Measurements from ENCODE around the gene STK17B. TPM values are rescaled to one million over a fixed set of nuclear protein-coding genes. Genes with fewer than 3 reads are reported as not detected.

STK17B gene
- total and polyA plus RNA-seq, 9 of the 15 experiments (the other 6 are each of a cell fraction or from before 2014, with no cell fraction given) = 2.3 to 17.7 (median 8.5) TPM

DNA sequence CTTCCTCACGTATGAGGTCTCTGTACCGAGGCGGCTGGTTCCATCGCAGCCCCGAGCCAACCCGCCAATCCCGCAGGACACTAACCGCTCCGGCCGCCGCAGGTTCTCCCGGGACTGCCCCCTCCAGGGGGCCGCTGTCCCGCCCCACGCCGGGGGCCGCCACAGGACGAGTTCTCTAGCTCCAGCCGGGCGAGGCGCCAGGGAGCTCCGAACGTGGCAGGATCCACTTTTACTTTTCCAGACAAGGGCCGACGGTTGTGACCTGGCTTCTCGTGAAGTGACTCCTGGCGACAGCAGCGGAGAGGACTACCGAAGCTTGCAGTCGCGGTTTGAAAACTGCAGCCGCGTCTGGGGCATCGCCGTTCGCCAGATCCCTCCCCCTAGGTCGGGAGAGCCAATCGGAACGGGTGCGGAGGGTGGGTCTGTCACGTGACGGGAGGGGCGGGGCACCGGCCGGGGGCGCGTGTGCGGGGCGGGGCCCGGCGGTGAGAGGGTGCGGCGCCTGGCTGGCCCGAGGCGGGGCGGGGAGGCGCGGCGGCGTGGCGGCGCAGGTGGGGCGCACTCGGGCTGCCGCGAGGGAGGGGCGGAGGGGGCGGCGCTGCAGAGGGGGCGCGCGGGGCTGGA, at the start of gene STK17B (continued):
- TF ChIP-seq, protein P1, sequence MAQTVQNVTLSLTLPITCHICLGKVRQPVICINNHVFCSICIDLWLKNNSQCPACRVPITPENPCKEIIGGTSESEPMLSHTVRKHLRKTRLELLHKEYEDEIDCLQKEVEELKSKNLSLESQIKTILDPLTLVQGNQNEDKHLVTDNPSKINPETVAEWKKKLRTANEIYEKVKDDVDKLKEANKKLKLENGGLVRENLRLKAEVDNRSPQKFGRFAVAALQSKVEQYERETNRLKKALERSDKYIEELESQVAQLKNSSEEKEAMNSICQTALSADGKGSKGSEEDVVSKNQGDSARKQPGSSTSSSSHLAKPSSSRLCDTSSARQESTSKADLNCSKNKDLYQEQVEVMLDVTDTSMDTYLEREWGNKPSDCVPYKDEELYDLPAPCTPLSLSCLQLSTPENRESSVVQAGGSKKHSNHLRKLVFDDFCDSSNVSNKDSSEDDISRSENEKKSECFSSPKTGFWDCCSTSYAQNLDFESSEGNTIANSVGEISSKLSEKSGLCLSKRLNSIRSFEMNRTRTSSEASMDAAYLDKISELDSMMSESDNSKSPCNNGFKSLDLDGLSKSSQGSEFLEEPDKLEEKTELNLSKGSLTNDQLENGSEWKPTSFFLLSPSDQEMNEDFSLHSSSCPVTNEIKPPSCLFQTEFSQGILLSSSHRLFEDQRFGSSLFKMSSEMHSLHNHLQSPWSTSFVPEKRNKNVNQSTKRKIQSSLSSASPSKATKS (CRISPR knock-in tag; IDR thresholded peaks at IDR 0.05) = no peak
- TF ChIP-seq, protein P2, sequence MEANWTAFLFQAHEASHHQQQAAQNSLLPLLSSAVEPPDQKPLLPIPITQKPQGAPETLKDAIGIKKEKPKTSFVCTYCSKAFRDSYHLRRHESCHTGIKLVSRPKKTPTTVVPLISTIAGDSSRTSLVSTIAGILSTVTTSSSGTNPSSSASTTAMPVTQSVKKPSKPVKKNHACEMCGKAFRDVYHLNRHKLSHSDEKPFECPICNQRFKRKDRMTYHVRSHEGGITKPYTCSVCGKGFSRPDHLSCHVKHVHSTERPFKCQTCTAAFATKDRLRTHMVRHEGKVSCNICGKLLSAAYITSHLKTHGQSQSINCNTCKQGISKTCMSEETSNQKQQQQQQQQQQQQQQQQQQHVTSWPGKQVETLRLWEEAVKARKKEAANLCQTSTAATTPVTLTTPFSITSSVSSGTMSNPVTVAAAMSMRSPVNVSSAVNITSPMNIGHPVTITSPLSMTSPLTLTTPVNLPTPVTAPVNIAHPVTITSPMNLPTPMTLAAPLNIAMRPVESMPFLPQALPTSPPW (CRISPR knock-in tag; IDR thresholded peaks at IDR 0.05) = peak; percentile 93
- TF ChIP-seq RBM25 (IDR thresholded peaks at IDR 0.05; ENCODE audit: low read depth, low read length, severe bottlenecking) (no peak), FUS (optimal IDR thresholded peaks at IDR 0.05; ENCODE audit: low read depth, low read length) (no peak), HDGF (IDR thresholded peaks at IDR 0.05) (no peak), SRF (CRISPR knock-in tag; IDR thresholded peaks at IDR 0.05) (no peak), KHSRP (IDR thresholded peaks at IDR 0.05) (no peak), PHB2 (IDR thresholded peaks at IDR 0.05; ENCODE audit: low read depth) (no peak), GATA2 (CRISPR knock-in tag; IDR thresholded peaks at IDR 0.05) (no peak), FOXP1 (CRISPR knock-in tag; IDR thresholded peaks at IDR 0.05) (0 out of 2 replicates have a peak, but pooled peaks have one; percentile 13), PHF21A (IDR thresholded peaks at IDR 0.05; ENCODE audit: borderline replicate concordance, low read depth) (no peak), MCM5 (IDR thresholded peaks at IDR 0.05; ENCODE audit: low read depth) (no peak), ARID1B (IDR thresholded peaks at IDR 0.05) (0 out of 2 replicates have a peak, but pooled peaks have one; percentile 7), PPARD (CRISPR knock-in tag; IDR thresholded peaks at IDR 0.05) (no peak), EZH2 (IDR thresholded peaks at IDR 0.05; ENCODE audit: borderline replicate concordance, low read depth, low read length) (no peak), EHMT2 (IDR thresholded peaks at IDR 0.05) (no peak), SMARCA4 (IDR thresholded peaks at IDR 0.05) (no peak), PHF20 (IDR thresholded peaks at IDR 0.05; ENCODE audit: partially characterized antibody) (peak; percentile 23), BRF1 (IDR thresholded peaks at IDR 0.05; ENCODE audit: borderline replicate concordance, extremely low read depth, insufficient read length) (no peak)
- TF ChIP-seq, protein P3, sequence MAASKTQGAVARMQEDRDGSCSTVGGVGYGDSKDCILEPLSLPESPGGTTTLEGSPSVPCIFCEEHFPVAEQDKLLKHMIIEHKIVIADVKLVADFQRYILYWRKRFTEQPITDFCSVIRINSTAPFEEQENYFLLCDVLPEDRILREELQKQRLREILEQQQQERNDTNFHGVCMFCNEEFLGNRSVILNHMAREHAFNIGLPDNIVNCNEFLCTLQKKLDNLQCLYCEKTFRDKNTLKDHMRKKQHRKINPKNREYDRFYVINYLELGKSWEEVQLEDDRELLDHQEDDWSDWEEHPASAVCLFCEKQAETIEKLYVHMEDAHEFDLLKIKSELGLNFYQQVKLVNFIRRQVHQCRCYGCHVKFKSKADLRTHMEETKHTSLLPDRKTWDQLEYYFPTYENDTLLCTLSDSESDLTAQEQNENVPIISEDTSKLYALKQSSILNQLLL (CRISPR knock-in tag; IDR thresholded peaks at IDR 0.05; ENCODE audit: borderline replicate concordance) = no peak
- TF ChIP-seq, protein P4, sequence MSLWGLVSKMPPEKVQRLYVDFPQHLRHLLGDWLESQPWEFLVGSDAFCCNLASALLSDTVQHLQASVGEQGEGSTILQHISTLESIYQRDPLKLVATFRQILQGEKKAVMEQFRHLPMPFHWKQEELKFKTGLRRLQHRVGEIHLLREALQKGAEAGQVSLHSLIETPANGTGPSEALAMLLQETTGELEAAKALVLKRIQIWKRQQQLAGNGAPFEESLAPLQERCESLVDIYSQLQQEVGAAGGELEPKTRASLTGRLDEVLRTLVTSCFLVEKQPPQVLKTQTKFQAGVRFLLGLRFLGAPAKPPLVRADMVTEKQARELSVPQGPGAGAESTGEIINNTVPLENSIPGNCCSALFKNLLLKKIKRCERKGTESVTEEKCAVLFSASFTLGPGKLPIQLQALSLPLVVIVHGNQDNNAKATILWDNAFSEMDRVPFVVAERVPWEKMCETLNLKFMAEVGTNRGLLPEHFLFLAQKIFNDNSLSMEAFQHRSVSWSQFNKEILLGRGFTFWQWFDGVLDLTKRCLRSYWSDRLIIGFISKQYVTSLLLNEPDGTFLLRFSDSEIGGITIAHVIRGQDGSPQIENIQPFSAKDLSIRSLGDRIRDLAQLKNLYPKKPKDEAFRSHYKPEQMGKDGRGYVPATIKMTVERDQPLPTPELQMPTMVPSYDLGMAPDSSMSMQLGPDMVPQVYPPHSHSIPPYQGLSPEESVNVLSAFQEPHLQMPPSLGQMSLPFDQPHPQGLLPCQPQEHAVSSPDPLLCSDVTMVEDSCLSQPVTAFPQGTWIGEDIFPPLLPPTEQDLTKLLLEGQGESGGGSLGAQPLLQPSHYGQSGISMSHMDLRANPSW (CRISPR knock-in tag; IDR thresholded peaks at IDR 0.05) = peak; percentile 48; the same call in 1 of the 2 replicates
- TF ChIP-seq, protein P5, sequence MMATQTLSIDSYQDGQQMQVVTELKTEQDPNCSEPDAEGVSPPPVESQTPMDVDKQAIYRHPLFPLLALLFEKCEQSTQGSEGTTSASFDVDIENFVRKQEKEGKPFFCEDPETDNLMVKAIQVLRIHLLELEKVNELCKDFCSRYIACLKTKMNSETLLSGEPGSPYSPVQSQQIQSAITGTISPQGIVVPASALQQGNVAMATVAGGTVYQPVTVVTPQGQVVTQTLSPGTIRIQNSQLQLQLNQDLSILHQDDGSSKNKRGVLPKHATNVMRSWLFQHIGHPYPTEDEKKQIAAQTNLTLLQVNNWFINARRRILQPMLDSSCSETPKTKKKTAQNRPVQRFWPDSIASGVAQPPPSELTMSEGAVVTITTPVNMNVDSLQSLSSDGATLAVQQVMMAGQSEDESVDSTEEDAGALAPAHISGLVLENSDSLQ (IDR thresholded peaks at IDR 0.05) = no peak
